GM18870 (cell line): Measurements from ENCODE around the gene DPP3.
A peak's percentile ranks its signal among the peaks of the same experiment; 100 is the strongest.
"Not testable (repeated sequence)": the region's sequence is repeated elsewhere in the genome, so short reads cannot be mapped to it uniquely, and the experiment has no call there.

Experiments
- ATAC-seq: cut with Tn5 transposase; IDR thresholded peaks from one replicate; pipeline ENCODE4 v1.9.1; 2021; ENCODE audit warnings: moderate library complexity; ENCODE audit not compliant: unreplicated experiment

The DPP3 gene, protein sequence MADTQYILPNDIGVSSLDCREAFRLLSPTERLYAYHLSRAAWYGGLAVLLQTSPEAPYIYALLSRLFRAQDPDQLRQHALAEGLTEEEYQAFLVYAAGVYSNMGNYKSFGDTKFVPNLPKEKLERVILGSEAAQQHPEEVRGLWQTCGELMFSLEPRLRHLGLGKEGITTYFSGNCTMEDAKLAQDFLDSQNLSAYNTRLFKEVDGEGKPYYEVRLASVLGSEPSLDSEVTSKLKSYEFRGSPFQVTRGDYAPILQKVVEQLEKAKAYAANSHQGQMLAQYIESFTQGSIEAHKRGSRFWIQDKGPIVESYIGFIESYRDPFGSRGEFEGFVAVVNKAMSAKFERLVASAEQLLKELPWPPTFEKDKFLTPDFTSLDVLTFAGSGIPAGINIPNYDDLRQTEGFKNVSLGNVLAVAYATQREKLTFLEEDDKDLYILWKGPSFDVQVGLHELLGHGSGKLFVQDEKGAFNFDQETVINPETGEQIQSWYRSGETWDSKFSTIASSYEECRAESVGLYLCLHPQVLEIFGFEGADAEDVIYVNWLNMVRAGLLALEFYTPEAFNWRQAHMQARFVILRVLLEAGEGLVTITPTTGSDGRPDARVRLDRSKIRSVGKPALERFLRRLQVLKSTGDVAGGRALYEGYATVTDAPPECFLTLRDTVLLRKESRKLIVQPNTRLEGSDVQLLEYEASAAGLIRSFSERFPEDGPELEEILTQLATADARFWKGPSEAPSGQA

DNA sequence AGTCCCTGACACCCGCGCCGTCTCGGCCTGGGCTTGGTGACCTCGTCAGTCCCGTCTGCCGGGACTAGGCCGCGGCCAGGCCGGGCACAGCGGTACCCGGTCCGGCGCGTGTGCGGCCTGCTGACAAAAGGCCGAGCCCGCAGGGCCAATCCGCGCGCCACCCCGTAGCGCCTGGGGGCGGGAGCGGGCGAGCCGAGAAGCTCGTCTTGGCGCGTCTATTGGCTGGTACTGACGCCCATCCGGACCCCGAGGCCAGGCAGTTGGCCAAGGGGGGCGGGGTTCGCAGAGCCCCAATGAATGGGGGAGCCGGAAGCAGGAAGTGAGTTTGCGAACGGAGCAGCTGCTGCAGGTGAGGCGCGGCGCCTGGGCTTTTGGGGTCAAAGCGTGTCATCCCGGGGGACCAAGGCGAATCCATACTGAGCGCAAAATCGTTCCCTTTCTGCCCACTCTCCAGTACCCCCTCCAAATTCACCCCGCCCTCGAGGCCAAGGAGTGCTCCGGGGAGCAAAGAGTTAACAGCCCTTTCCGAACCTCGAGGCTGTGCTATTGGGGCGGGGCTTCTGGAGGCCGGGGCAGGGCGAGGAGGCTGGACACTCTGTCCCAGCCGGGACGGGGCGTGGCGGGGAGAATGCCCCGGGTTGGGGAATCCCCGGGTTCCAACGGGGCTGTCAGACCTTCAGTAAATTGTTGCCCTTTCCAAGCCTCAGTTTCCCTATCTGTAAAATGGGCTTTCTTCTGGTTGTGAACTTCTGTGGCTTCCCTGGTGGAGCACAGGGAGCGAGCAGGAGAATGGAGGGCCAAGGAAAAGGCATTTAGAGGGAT, at the start of gene DPP3:
DPP3 (plus strand) TSS at position 318 of the 822 bp plus-strand sequence. CDS start 1,767 bp downstream, outside the sequence.
- ATAC-seq: peak; percentile 80

DNA sequence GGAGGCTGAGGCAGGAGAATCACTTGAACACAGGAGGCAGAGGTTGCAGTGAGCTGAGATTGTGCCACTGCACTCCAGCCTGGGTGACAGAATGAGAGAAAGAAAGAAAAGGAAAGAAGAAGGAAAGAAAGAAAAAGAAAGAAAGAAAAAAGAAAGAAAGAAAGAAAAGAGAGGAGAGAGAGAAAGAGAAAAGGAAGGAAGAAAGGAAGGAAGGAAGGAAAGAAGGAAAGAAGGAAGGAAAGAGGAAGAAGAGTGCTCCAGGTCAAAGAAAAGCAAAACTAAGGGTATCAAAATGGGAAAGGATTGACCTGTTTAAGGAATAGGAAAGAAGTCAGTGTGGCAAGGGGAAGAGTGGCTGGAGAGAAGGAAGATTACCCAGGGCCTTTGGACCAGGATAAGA, 48.9 kb upstream of the DPP3 start:
- not testable (repeated sequence) for ATAC-seq

DNA sequence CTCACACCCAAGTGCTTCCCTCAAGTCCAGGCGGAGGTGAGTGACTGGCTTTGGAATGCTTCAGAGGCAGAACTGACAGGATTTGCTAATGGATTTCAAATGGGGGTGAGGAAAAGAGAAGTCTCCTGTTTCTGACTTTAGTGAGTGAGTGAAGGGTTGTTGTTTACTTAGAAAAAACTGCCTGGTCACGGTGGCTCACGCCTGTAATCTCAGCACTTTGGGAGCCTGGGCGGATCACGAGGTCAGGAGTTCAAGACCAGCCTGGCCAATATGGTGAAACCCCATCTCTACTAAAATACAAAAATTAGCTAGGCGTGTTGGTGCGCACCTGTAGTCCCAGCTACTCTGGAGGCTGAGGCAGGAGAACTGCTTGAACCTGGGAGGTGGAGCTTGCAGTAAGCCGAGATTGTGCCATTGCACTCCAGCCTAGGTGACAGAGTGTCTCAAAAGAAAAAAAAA, 48.3 kb upstream of the DPP3 start:
- not testable (repeated sequence) for ATAC-seq

DNA sequence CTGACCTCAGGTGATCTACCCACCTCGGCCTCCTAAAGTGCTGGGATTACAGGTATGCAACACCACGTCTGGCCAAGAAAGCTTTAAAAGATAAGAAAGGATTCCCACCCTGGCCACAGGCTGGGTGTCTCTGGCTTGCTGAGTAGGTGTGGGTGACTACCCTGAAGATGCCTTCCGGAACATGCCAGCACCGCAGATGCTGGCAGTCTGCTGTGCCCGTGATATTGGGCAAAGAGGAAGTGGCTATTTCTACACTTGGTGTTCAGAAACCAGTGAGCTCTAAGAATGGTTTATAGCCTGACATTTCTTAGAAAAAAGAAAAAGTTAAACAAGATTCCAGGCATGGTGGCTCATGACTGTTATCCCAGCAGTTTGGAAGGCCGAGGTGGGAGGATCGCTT, 47.6 kb upstream of the DPP3 start:
- ATAC-seq: no peak

DNA sequence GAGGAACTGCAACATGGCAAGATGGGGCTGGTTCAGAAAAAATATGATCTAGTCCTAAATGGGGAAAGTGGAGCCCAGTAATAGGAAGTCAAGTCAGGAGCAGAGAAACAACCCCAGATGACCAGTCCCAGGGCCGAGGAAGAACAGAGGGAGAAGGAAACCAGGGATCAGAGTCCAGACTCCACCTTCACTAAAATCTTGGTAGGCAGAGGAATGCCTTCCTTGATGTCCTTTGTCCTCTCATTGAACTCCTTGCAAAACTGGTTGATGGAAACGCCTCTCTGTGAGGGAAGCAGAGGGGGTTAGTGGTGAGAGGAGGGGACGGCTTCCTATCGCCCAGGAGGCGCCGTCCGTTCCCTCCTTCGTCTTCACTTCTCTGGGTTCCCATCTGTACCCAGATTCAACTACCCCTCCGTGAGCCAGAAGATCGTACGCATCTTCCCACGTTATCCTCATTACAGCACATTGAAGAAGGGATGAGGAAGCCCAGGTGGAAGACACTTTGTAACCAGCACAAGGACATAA, 42.2 kb upstream of the DPP3 start:
- no peak for ATAC-seq

DNA sequence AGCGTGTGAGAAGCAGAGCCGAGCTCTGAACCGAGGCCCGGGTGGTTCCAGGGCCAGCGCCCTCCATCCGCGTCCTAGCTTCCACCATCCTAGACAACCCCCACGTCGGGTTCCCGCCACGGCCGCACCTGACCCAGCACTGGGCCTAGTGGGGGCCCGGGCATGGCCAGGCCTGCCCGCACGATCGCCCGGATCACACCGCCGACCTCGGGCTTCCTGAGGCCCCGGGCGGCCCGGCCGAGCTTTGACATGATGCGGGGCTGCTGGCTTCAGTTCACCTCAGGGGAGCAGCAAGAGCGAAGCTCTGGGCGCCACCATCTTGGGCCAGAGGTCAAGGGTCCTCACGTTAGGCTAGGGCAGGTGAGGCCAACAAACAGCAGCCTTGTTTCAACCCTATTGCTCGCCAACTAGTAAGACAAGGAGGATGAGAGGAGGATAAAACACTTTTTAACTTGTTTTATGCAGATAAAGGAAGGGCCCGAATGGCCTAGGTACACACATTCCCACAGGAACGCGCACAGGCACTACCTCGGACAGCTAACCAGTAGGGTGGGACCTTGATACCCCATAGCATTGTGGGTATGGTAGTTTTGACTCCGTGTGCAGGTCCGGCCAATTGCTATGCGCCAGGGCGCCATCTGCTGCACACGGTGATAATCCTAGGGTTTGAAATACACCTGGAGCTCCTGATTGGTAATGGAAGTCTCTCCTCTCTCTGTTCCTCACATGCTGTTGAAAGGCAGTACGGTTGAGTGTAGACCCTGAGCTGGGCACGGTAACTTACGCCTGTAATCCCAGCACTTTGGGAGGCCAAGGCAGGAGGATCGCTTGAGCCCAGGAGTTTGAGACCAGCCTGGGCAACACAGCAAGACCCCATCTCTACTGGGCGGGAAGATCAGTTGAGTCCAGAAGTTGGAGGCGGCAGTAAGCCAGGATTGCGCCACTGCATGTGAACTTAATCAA, 41.4 kb upstream of the DPP3 start, which contains the start of gene MRPL11:
MRPL11 (minus strand) TSS at position 345 of the 963 bp plus-strand sequence; CDS start at position 251, 94 bp downstream.
- ATAC-seq: peak; percentile 86

DNA sequence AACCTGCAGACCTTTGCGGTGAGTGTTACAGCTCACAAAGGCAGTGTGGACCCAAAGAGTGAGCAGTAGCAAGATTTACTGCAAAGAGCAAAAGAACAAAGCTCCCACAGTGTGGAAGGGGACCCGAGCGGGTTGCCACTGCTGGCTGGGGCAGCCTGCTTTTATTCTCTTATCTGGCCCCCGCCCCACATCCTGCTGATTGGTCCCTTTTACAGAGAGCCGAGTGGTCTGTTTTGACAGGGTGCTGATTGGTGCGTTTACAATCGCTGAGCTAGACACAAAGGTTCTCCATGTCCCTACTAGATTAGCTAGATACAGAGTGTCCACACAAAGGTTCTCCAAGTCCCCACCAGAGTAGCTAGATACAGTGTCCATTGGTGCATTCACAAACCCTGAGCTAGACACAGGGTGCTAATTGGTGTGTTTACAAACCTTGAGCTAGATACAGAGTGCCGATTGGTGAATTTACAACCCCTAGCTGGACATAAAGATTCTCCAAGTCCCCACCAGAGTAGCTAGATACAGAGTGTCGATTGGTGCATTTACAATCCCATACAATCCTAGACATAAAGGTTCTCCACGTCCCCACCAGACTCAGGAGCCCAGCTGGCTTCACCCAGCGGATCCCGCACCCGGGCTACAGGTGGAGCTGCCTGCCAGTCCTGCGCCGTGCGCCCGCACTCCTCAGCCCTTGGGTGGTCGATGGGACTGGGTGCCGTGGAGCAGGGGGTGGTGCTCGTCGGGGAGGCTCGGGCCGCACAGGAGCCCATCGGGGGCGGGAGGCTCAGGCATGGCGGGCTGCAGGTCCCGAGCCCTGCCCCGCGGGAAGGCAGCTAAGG, 39.9 kb upstream of the DPP3 start:
- not testable (repeated sequence) for ATAC-seq

DNA sequence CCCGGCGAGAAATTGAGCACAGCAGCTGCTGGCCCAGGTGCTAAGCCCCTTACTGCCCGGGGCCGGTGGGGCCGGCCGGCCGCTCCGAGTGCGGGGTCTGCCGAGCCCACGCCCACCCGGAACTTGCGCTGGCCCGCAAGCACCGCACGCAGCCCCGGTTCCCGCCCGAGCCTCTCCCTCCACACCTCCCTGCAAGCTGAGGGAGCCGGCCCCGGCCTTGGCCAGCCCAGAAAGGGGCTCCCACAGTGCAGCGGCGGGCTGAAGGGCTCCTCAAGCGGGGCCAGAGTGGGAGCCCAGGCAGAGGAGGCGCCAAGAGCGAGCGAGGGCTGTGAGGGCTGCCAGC, 39.3 kb upstream of the DPP3 start:
- ATAC-seq: not testable (repeated sequence)

DNA sequence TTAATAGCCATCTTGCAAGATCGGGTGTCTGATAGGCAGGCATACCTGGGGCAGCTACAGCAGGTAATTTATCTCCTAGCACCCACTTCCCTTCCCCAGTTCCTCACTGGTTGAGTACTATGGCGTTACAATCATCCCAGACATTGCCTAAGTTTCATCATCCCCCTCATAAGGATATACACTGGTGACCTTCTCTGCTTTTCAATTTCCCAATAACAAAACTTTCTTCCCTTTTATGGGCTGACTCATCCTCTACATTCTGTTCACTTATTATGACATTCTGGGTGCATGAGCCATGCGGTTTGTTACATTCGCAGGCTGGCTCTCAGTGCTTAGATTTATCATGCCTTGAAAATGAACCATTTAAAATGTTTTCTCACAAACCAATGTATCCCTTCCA, 36.6 kb upstream of the DPP3 start:
- ATAC-seq: no peak

DNA sequence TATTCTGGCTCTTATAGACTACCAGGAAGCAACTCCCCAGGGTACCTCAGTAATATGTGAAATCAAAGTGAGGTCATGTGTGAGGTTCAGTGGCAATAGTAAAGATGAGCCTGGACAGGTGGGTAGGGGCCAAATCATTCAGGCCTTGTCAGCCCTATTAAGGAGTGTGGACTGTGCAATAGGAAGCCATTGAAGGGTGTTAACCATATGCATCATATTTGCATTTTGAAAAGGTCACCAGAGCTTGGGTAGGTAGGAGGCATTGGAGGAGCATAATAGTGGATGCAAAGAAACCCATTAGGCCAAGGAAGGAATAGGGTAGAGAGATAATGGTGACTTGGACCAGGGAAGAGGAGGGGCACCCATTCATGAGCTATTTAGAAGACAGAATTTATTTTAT, 33.2 kb upstream of the DPP3 start:
- no peak for ATAC-seq

DNA sequence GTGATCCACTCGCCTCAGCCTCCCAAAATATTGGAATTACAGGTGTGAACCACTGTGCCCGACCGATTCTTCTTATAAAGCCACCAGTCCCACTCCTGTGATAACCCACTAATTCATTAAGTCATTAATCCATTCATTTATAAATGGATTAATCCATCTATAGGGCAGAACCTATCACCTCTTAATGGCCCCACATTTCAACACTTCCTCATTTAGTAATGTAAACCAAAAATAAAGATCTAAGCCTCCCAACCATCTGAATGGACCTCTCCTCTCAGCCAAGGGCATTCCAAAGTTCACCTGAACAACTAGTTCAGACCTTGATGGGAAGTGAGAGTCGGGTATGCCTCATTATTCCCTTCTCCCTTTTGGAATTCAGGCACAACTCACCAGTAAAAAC, 31.7 kb upstream of the DPP3 start:
- ATAC-seq: no peak

DNA sequence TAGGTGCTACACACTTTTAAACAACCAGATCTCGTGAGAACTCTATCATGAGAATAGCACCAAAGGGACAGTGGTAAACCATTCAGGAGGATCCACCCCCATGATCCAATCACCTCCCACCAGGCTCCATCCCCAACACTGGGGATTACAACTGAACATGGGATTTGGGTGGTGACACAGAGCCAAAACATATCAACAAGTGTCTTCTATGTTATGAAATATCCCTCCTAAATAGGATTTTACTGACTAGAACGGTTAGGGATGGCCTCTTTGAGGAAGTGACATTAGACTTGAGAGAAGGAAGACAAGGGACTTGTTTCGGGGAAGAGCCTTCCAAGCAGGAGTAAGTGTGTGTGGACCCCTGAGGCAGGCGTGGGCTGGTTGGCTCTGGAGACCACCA, 29.7 kb upstream of the DPP3 start:
- no peak for ATAC-seq

DNA sequence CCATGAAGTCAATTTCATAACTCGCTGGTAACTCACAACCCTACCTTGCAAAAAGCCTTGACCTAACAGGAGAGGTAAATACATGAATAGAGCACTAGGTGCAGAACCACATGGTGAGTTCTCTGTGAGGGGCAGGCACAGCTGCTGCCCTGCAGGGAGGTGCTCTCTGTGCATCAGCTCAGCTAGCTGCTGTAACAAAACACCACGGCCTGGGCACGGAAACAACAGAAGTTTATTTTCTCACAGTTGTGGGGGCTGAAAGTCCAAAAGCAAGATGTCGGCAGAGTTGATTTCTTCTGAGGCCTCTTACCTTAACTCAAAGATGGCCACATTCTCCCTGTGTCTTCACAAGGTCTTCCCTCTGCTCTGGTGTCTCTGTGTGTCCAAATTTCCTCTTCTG, 28.6 kb upstream of the DPP3 start:
- ATAC-seq: no peak

DNA sequence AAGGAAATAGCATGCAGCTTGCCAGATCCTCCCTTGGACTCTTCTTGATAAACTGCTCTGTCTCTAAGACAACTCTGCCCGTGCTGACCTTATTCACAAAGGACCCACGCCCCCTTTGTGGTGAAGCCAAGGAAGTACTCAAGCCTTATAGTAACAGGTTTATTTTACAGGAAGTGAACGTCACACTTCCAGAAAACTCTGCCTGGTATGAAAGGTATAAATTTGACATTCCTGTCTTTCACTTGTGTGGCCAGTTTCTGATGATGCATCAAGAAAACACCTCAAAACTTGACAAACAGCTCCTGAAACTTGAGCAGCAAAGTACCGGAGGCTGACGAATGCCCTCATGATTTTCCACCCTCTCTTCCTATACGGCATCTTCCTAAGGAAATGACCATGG, 26.0 kb upstream of the DPP3 start:
- no peak for ATAC-seq

DNA sequence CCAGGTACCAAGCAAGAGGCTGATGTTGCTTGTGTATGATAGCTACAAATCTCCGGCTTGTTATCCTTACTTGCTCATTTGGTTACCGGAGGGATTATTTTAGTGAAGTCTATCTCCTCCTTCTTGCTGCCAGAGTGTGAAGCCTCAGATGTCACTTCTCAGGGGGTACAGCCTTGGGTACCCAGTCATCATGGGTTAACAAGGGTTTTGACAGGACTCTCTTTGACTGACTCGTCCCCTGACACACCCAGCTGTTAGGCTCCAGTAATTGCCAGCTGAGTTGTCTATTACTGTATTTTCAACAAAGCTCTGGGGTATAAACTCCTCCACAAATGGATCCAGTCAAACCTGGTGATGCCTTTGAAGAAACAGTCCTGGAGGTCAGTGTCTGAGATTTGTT, 25.4 kb upstream of the DPP3 start:
- ATAC-seq: no peak

DNA sequence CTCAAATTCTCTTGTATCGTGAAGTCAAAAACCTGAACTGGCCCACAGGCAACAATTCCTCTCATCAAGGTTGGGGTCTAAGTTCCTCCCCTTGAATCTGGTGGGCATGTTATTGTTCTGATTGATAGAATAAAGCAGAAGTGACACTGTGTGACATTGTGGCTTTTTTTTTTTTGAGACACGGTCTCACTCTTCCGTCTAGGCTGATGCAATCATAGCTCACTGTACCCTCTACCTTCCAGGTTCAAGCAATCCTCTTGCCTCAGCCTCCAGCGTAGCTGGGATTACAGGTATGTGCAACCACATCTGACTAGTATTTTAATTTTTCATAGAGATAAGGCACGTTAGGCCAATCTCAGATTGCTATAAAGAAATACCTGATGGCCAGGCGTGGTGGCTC, 22.4 kb upstream of the DPP3 start:
- no peak for ATAC-seq

DNA sequence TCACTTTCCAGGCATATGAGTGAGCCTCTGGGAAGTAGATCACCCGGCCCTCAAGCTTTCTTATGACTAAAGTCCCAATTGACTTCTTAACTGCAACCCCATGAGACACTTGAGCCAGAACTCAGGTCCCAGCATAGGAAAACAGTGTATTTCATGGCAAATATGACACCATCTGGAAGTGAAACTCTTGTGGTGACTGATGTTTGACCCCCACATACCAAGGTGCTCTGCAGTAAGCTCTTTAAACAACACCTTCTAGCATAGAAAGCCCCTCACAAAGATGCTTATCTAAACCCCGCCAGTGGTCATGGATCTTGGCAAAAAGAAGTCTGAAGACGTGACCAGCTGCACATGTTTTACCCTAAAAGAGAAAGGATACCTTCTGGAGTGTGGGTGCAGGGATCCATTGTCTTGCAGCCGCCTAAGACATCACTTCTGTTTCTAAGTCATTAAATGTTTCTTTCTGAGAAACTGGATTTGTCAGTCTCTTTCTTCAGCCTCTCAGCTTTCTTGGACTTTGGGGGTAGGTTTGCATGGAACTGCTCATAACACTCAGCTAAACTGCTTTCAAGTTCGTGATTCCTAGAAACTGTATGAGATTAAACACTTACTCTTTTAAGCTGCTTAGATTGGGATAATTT, 21.0 kb upstream of the DPP3 start:
- no peak for ATAC-seq

DNA sequence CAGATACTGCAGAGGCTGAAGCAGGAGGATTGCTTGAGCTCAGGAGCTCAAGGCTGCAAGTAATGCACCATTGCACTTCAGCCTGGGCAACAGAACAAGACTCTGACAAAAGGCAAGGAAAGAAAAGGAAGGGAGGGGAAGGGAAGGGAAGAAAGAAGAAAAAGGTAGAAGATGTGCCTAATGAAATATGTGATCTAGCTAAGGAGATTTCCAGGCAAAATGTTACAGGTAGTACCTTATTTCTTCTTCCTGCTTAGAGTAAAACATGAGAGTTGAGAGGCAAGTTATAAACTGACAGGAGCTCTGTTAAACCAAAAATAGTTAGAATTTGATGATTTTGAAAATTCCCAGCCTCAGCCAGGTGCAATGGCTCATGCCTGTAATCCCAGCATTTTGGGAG, 18.2 kb upstream of the DPP3 start:
- no peak for ATAC-seq

DNA sequence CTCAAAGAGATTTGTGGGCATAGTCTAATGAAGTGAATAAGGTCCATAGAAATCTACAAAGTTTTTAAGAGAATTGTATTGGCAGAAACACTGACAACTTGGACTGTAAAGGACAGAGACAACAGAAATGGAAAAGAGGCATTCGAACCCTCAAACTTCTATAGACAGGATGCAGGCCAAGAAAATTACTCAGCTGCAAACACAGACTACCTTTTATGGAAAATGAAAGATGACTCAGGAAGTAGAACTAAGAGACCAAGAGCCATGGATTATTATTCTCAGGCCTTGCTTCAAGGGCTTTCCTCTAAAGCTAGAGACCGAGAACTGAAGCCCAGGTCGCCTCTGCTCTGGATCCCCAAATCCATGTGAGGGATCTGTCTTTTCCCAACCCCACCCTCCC, 17.3 kb upstream of the DPP3 start:
- no peak for ATAC-seq
